K562 (cell line): ENCODE measurements around the gene HCCS. TPM values are rescaled to one million over a fixed set of nuclear protein-coding genes. Genes with fewer than 3 reads are reported as not detected.

Experiments used
- BRF1 ChIP-seq: IDR thresholded peaks from 3 replicates; pipeline ENCODE4 v1.6.1; 2011; ENCODE audit warnings: borderline replicate concordance, mild to moderate bottlenecking; ENCODE audit not compliant: insufficient read length; ENCODE audit errors: extremely low read depth
- CBFA2T2 ChIP-seq: fragments of 450-650 bp; conservative IDR thresholded peaks from 2 replicates; pipeline ENCODE4 v1.6.1; 2017; ENCODE audit warnings: mild to moderate bottlenecking
- E2F1 ChIP-seq: sonication (generic); formaldehyde crosslinking; IDR thresholded peaks from 2 replicates; pipeline ENCODE4 v1.8.1; 2023; ENCODE audit warnings: mild to moderate bottlenecking, missing genetic modification reagents, moderate library complexity
- ETV5 ChIP-seq: sonication (generic); formaldehyde crosslinking; IDR thresholded peaks from 2 replicates; pipeline ENCODE4 v1.4.0; 2020; ENCODE audit warnings: low read depth, mild to moderate bottlenecking, missing genetic modification reagents
- ETV6 ChIP-seq, 3 experiments: fragments of 150-350 bp in 1 of 3; sonication (generic) in 1 of 3; formaldehyde crosslinking in 1 of 3; IDR thresholded peaks; 2 replicates each; pipeline versions ENCODE4 v1.6.1 to v1.8.0; 2014 to 2022; ENCODE audit warnings: borderline replicate concordance in 2 of 3, low read depth in 2 of 3, antibody characterized with exemption in 1 of 3, low read length in 1 of 3, mild to moderate bottlenecking in 1 of 3, missing genetic modification reagents in 1 of 3
- HDAC6 ChIP-seq: IDR thresholded peaks from 2 replicates; pipeline ENCODE4 v1.6.1; 2012; ENCODE audit warnings: low read depth, mild to moderate bottlenecking, control low read depth, inconsistent platforms, low read length, moderate library complexity
- HDAC8 ChIP-seq: fragments of 450-650 bp; IDR thresholded peaks from 2 replicates; pipeline ENCODE4 v1.6.1; 2016; ENCODE audit warnings: mild to moderate bottlenecking, missing genetic modification characterization, moderate library complexity, missing compliant biosample characterization
- HMBOX1 ChIP-seq: sonication (generic); IDR thresholded peaks from 2 replicates; pipeline ENCODE4 v1.6.1; 2016
- HNRNPK ChIP-seq: fragments of 200-400 bp; formaldehyde crosslinking; IDR thresholded peaks from one replicate; pipeline ENCODE4 v1.6.1; 2018; ENCODE audit warnings: mild to moderate bottlenecking, low read depth, low read length; ENCODE audit not compliant: poor library complexity, severe bottlenecking
- HOXB6 ChIP-seq: fragments of 250-450 bp; sonication (Bioruptor Pico); IDR thresholded peaks from 2 replicates; pipeline ENCODE4 v1.5.1; 2022; ENCODE audit warnings: mild to moderate bottlenecking, borderline replicate concordance
- KDM1A ChIP-seq, 2 experiments: fragments of 450-650 bp; IDR thresholded peaks; 2 replicates each; pipeline ENCODE4 v1.6.1; 2016; ENCODE audit warnings: mild to moderate bottlenecking in 2 of 2
- NCOA1 ChIP-seq: fragments of 450-650 bp; IDR thresholded peaks from 2 replicates; pipeline ENCODE4 v1.6.1; 2016; ENCODE audit warnings: low read depth
- NCOR1 ChIP-seq: fragments of 450-650 bp; IDR thresholded peaks from 2 replicates; pipeline ENCODE4 v1.6.1; 2016; ENCODE audit warnings: mild to moderate bottlenecking, moderate library complexity
- NFIC ChIP-seq: fragments of 450-650 bp; IDR thresholded peaks from 2 replicates; pipeline ENCODE4 v1.6.1; 2017; ENCODE audit warnings: mild to moderate bottlenecking, inconsistent platforms
- POLR2AphosphoS5 ChIP-seq: IDR thresholded peaks from 2 replicates; pipeline ENCODE4 v1.6.1; 2011; ENCODE audit warnings: mild to moderate bottlenecking, low read depth, low read length, moderate library complexity; ENCODE audit not compliant: control insufficient read depth, insufficient read depth
- PYGO2 ChIP-seq: fragments of 450-650 bp; IDR thresholded peaks from 2 replicates; pipeline ENCODE4 v1.6.1; 2016; ENCODE audit warnings: mild to moderate bottlenecking, missing genetic modification characterization, moderate library complexity, missing compliant biosample characterization
- SMARCE1 ChIP-seq: fragments of 450-650 bp; IDR thresholded peaks from 2 replicates; pipeline ENCODE4 v1.7.1; 2016; ENCODE audit warnings: mild to moderate bottlenecking
- SNRNP70 ChIP-seq: fragments of 200-400 bp; formaldehyde crosslinking; optimal IDR thresholded peaks from 2 replicates; pipeline ENCODE3; 2017; ENCODE audit warnings: low read depth, low read length
- TAF1 ChIP-seq: IDR thresholded peaks from 2 replicates; pipeline ENCODE4 v1.6.1; 2011; ENCODE audit warnings: mild to moderate bottlenecking, low read length, moderate library complexity; ENCODE audit not compliant: insufficient read depth, control insufficient read depth, severe bottlenecking; ENCODE audit errors: extremely low read depth
- THAP12 ChIP-seq: fragments of 250-450 bp; sonication (Bioruptor Pico); IDR thresholded peaks from 2 replicates; pipeline ENCODE4 v1.9.0; 2021; ENCODE audit warnings: mild to moderate bottlenecking, inconsistent platforms
- TSC22D4 ChIP-seq: fragments of 450-650 bp; IDR thresholded peaks from 2 replicates; pipeline ENCODE4 v1.6.1; 2016; ENCODE audit warnings: missing genetic modification characterization, missing biosample characterization, control low read depth
- ZBTB33 ChIP-seq: sonication (generic); formaldehyde crosslinking; IDR thresholded peaks from 2 replicates; pipeline ENCODE4 v1.8.1; 2023; ENCODE audit warnings: mild to moderate bottlenecking, missing genetic modification reagents
- ZNF175 ChIP-seq: fragments of 200-800 bp; sonication (Bioruptor generic); IDR thresholded peaks from 2 replicates; pipeline ENCODE4 v1.6.1; 2016; ENCODE audit warnings: low read depth, mild to moderate bottlenecking, missing genetic modification characterization, missing compliant biosample characterization
- polyA plus RNA-seq, 8 experiments: library from polyadenylated mRNA; depleted of rRNA in 4 of 8; stranded (reverse) in 5 of 8; unstranded in 3 of 8; fragments of >200 nt; fragmentation: Nextera tagmentation in 2 of 8; fragmentation: Illumina TruSeq in 1 of 8; extraction: Ambion mirVana in 2 of 8; extraction: Trizol in 1 of 8; gene quantifications; 2 replicates each; pipeline versions ENCODE4 v1.2.1 to v1.2.3, GENCODE V29; 2011 to 2014; ENCODE audit warnings: inconsistent platforms in 1 of 8, missing spikeins in 1 of 8
- total RNA-seq, 7 experiments: library from RNA; depleted of rRNA in 6 of 7; stranded (reverse); fragments of >200 nt in 6 of 7; fragmentation: Illumina TruSeq in 2 of 7; extraction: Trizol in 2 of 7; gene quantifications; 2 replicates each; pipeline versions ENCODE4 v1.2.1 to v1.2.3, GENCODE V29; 2011 to 2021; ENCODE audit warnings: low replicate concordance in 1 of 7

Gene HCCS
- total and polyA plus RNA-seq, 9 of the 15 experiments (the other 6 are each of a cell fraction or from before 2014, with no cell fraction given), result 22.9 to 81.5 (median 66.9) TPM

GRCh38 chrX:11159149-11159548 is 48.0 kb downstream of the HCCS start (continued):
- no peak for TF ChIP-seq BRF1
- no peak for TF ChIP-seq NCOA1
- TF ChIP-seq POLR2AphosphoS5, result no peak
- no peak for TF ChIP-seq HDAC6
- 0 out of 2 replicates have a peak, but pooled peaks have one; percentile 9 for TF ChIP-seq NFIC
- TF ChIP-seq ETV6 (IDR thresholded peaks at IDR 0.05; ENCODE audit: borderline replicate concordance in 1 of 2, low read depth in 2 of 2, low read length in 1 of 2), result no peak
- no peak for TF ChIP-seq ETV6 (CRISPR knock-in tag; IDR thresholded peaks at IDR 0.05; ENCODE audit: borderline replicate concordance)
- 0 out of 4 replicates have a peak, but pooled peaks of 1 of the 2 experiments have one; percentile 29 for TF ChIP-seq KDM1A (IDR thresholded peaks at IDR 0.05)
- no peak for TF ChIP-seq HDAC8
- no peak for TF ChIP-seq HOXB6 (CRISPR knock-in tag)
- TF ChIP-seq NCOR1, result peak; percentile 24; the same call in 1 of the 2 replicates
- TF ChIP-seq ETV5, result no peak
- no peak for TF ChIP-seq TAF1
- TF ChIP-seq CBFA2T2, result peak; percentile 64
- TF ChIP-seq HNRNPK, result no peak
- no peak for TF ChIP-seq TSC22D4
- no peak for TF ChIP-seq THAP12 (CRISPR knock-in tag)
- no peak for TF ChIP-seq ZNF175 (CRISPR knock-in tag)
- no peak for TF ChIP-seq SNRNP70
- TF ChIP-seq PYGO2 (tag), result no peak
- no peak for TF ChIP-seq SMARCE1
- no peak for TF ChIP-seq HMBOX1
- TF ChIP-seq E2F1 (CRISPR knock-in tag), result no peak
- no peak for TF ChIP-seq ZBTB33 (CRISPR knock-in tag)
